ENCODE measurements around the gene KLHL22.

DNA sequence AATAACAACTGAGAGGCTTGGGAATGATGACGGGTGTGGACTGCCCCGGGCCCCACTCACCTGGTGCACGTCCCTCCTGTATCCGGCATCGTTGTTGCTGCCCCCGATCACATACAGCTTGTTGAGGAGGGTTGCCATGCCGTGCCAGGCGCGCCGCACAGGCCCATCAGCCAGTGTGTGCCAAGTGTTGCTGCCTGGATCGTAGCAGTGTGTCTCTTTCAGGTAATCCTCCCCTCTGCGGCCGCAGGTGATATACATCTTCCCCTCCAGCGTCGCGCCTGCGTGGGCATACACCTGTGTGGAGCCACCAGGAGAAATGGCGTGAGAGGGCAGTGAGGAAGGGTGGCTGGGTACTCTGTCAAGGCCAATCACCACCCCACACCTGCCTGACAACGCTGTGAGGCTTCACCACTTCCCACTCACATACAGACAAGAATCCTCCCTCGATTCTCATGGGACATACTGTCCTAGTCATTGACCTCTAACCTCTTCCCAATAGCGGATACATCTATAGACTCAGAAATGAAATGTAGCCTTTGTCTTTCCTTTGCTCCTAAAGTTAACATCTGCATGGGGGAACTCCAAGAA, 49.1 kb downstream of the KLHL22 start:
- TF ChIP-seq, protein P1, sequence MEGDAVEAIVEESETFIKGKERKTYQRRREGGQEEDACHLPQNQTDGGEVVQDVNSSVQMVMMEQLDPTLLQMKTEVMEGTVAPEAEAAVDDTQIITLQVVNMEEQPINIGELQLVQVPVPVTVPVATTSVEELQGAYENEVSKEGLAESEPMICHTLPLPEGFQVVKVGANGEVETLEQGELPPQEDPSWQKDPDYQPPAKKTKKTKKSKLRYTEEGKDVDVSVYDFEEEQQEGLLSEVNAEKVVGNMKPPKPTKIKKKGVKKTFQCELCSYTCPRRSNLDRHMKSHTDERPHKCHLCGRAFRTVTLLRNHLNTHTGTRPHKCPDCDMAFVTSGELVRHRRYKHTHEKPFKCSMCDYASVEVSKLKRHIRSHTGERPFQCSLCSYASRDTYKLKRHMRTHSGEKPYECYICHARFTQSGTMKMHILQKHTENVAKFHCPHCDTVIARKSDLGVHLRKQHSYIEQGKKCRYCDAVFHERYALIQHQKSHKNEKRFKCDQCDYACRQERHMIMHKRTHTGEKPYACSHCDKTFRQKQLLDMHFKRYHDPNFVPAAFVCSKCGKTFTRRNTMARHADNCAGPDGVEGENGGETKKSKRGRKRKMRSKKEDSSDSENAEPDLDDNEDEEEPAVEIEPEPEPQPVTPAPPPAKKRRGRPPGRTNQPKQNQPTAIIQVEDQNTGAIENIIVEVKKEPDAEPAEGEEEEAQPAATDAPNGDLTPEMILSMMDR (conservative IDR thresholded peaks at IDR 0.05; ENCODE audit: low read length) = no peak
- TF ChIP-seq EZH2phosphoT487 (IDR thresholded peaks at IDR 0.05; ENCODE audit: borderline replicate concordance) = no peak

Measured in Loucy (cell line).